ENCODE data around the gene NIM1K. TPM values are rescaled to one million over a fixed set of nuclear protein-coding genes. Genes with fewer than 3 reads are reported as not detected.
A peak's percentile ranks its signal among the peaks of the same experiment; 100 is the strongest.

The NIM1K gene
- total RNA-seq, 1 donor from 2014 or later = 6.0 TPM

GRCh38 chr5:43313035-43313853 lies 121.2 kb downstream of the NIM1K start, which contains the start of gene HMGCS1:
Gene HMGCS1 (minus strand): TSS chr5:43313412. CDS start chr5:43298965, 14,447 bp downstream.
- ATAC-seq = peak; percentile 98
- no peaks in the 10 kb centered on the region for H3K27me3 ChIP-seq
- no peaks in the 10 kb centered on the region for H3K9me3 ChIP-seq
- TF ChIP-seq, protein P1, sequence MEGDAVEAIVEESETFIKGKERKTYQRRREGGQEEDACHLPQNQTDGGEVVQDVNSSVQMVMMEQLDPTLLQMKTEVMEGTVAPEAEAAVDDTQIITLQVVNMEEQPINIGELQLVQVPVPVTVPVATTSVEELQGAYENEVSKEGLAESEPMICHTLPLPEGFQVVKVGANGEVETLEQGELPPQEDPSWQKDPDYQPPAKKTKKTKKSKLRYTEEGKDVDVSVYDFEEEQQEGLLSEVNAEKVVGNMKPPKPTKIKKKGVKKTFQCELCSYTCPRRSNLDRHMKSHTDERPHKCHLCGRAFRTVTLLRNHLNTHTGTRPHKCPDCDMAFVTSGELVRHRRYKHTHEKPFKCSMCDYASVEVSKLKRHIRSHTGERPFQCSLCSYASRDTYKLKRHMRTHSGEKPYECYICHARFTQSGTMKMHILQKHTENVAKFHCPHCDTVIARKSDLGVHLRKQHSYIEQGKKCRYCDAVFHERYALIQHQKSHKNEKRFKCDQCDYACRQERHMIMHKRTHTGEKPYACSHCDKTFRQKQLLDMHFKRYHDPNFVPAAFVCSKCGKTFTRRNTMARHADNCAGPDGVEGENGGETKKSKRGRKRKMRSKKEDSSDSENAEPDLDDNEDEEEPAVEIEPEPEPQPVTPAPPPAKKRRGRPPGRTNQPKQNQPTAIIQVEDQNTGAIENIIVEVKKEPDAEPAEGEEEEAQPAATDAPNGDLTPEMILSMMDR (IDR thresholded peaks at IDR 0.05) = no peak
- intact Hi-C loops (cut with DNase I) = no loop called here
- peaks cover 8% of the 10 kb centered on the region for H3K4me1 ChIP-seq
- H3K27ac ChIP-seq = peak within 1 kb of the TSS; percentile 88
- peak within 1 kb of the TSS; percentile 90 for H3K4me3 ChIP-seq
- no peaks in the 10 kb centered on the region for H3K36me3 ChIP-seq
- peak; percentile 99 for DNase-seq

DNA sequence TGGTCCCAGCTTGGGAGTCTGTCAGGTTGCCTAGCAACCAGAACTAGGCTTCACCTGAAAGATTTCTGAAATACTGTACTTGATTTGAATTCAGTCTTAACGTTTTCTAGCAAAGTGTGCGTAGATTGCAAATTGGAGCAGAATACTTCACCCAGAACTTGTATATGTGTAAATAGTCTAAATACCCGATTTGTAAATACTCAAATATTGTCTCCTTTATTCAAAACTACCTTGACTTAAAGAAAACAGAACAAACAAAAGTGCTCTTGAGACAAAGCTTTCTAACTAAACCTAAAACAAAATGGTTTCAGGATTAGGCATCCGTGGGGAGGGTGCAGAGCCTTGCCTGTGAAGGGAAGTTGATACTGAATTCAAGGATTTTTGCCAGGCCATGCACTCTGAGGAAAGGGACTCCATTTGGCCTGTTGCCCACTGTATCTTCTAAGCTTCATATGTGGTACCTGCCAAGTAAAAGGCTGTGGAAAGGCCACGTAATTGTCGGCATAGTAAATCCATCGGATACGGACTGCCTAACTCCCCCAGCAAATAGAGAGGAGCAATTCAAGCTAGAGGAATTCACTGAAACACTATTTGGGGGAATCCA lies 121.9 kb downstream of the NIM1K start:
- peak overlapping the region; percentile 90 for H3K4me3 ChIP-seq
- TF ChIP-seq, protein P1 (IDR thresholded peaks at IDR 0.05) = no peak
- no peaks in the 10 kb centered on the region for H3K27me3 ChIP-seq
- intact Hi-C loops (cut with DNase I) = no loop called here
- H3K9me3 ChIP-seq = no peaks in the 10 kb centered on the region
- ATAC-seq (no peak), DNase-seq (no peak)
- peak overlapping the region; percentile 74 for H3K27ac ChIP-seq
- peaks cover 8% of the 10 kb centered on the region for H3K4me1 ChIP-seq
- H3K36me3 ChIP-seq = no peaks in the 10 kb centered on the region

DNA sequence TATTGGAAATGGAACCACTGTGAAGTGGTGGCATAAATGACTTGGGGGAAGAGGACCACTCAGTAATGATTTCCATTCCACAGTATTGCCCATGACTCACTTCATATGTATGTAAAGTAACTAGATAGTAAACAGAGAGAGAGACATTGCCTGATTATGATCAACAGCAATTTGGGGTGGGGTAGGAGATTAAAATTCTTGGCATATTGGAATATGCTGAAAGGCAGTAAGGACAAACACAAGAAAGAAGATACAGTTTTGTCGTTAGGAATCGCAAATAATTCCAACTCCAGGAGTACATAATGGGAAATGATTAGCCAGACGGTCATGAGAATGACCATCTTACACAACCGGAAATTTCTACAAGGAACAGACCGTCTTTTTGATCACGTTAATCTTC lies 122.7 kb downstream of the NIM1K start:
- ATAC-seq = no peak
- H3K27me3 ChIP-seq = no peaks in the 10 kb centered on the region
- H3K36me3 ChIP-seq = no peaks in the 10 kb centered on the region
- no peak for DNase-seq
- no peak overlapping the region for H3K4me3 ChIP-seq
- H3K27ac ChIP-seq = no peak overlapping the region
- TF ChIP-seq, protein P1 (IDR thresholded peaks at IDR 0.05) = no peak
- H3K4me1 ChIP-seq = peaks cover 8% of the 10 kb centered on the region
- intact Hi-C loops (cut with DNase I) = no loop called here
- no peaks in the 10 kb centered on the region for H3K9me3 ChIP-seq

DNA sequence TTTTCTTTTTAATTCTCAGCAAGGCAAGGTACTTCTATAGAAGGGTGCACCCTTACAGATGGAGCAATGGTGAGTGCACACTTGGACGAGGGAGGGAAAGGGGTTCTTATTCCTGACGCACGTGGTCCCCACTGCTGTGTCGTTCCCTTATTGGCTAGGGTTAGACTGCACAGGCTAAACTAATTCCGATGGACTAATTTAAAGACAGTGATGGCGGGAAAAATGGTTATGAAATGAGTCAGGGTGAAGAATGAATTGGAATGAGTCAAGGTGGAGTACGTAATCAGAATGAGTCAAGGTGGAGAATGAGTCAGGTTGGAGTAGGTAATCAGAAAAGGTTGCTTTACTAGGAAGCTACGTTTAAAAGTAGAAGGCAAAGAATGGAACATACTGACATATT lies 123.2 kb downstream of the NIM1K start:
- Histone ChIP-seq H3K36me3 (no peaks in the 10 kb centered on the region), H3K4me3 (no peak overlapping the region), H3K27me3 (no peaks in the 10 kb centered on the region), H3K9me3 (no peaks in the 10 kb centered on the region), H3K4me1 (peaks cover 8% of the 10 kb centered on the region), H3K27ac (no peak overlapping the region)
- TF ChIP-seq, protein P1 (IDR thresholded peaks at IDR 0.05) = no peak
- DNase-seq = no peak
- intact Hi-C loops (cut with DNase I) = no loop called here
- no peak for ATAC-seq

DNA sequence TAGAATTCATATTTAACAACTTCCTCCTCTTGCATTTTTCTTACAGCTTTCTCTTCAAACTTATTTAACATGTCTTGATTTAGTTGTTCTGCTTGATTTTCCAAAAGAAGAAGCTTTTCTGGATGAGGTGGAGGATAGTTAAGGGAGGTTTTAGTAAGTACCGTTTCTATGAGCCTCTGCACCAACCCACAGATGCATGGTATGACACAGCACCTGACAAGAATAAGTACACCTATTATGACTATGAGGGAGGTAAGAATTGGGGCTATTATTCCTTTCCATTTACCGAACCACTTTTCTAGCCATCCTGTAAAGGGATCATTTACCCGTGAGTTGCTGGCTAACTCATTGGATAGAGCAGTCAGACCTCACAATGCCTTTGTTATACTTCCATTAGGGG lies 123.7 kb downstream of the NIM1K start:
- Histone ChIP-seq H3K9me3 (no peaks in the 10 kb centered on the region), H3K36me3 (no peaks in the 10 kb centered on the region), H3K27me3 (no peaks in the 10 kb centered on the region), H3K27ac (no peak overlapping the region), H3K4me3 (no peak overlapping the region), H3K4me1 (peaks cover 8% of the 10 kb centered on the region)
- TF ChIP-seq, protein P1 (IDR thresholded peaks at IDR 0.05) = no peak
- intact Hi-C loops (cut with DNase I) = no loop called here
- ATAC-seq = no peak
- DNase-seq = no peak
